Vagina (tissue), 2 donors: Measurements from ENCODE around the gene MYL7. TPM values are rescaled to one million over a fixed set of nuclear protein-coding genes. Genes with fewer than 3 reads are reported as not detected.

Experiments used
- DNase-seq, 2 donors: peaks; one replicate each; pipeline ENCODE4 v3.0.0-alpha.2; 2017; ENCODE audit errors: extremely low spot score in 2 of 2
- H3K27ac ChIP-seq: fragments of 200-600 bp; sonication (generic); one replicate; pipeline ENCODE4 v1.5.1; 2019
- H3K27me3 ChIP-seq: fragments of 200-600 bp; sonication (generic); one replicate; pipeline ENCODE4 v1.5.1; 2019
- H3K36me3 ChIP-seq, 2 donors: fragments of 200-600 bp; sonication (generic); one replicate each; pipeline ENCODE4 v1.5.1; 2017 to 2019
- H3K4me1 ChIP-seq: fragments of 200-600 bp; sonication (generic); one replicate; pipeline ENCODE4 v1.5.1; 2019
- H3K4me3 ChIP-seq, 2 donors: fragments of 200-600 bp; sonication (generic); 1 replicate in 1 of 2; 2 replicates in 1 of 2; pipeline ENCODE4 v1.5.1; 2016 to 2019
- H3K9me3 ChIP-seq: fragments of 200-600 bp; sonication (generic); one replicate; pipeline ENCODE4 v1.5.1; 2019
- POLR2A ChIP-seq, 2 donors: fragments of 450-650 bp; IDR thresholded peaks; one replicate each; pipeline ENCODE4 v1.6.1; 2017; ENCODE audit warnings: antibody characterized with exemption in 2 of 2, mild to moderate bottlenecking in 2 of 2, moderate library complexity in 2 of 2
- POLR2AphosphoS5 ChIP-seq, 2 donors: sonication (generic); formaldehyde crosslinking; IDR thresholded peaks; one replicate each; pipeline ENCODE4 v1.9.0; 2017; ENCODE audit warnings: antibody characterized with exemption in 2 of 2, mild to moderate bottlenecking in 2 of 2, low read depth in 1 of 2; ENCODE audit not compliant: insufficient read depth in 1 of 2
- intact Hi-C: fragments of 100-400 bp; cut with DNase I; formaldehyde crosslinking; loops from one replicate; pipeline ENCODE4 v1.15.1; 2023
- total RNA-seq: library from RNA; depleted of rRNA; stranded (reverse); fragments of >200 nt; gene quantifications from one replicate; pipeline ENCODE4 v1.2.3, GENCODE V29; 2016
- TF ChIP-seq, protein P1 (sequence below), 3 experiments: fragments of 450-650 bp in 2 of 3; fragments of 200-600 bp in 1 of 3; sonication (generic) in 1 of 3; IDR thresholded peaks; one replicate each; pipeline ENCODE4 v1.5.1; 2017 to 2019; ENCODE audit warnings: antibody characterized with exemption in 3 of 3, mild to moderate bottlenecking in 2 of 3, moderate library complexity in 2 of 3

The MYL7 gene
- total RNA-seq, 1 donor from 2014 or later: not detected

DNA sequence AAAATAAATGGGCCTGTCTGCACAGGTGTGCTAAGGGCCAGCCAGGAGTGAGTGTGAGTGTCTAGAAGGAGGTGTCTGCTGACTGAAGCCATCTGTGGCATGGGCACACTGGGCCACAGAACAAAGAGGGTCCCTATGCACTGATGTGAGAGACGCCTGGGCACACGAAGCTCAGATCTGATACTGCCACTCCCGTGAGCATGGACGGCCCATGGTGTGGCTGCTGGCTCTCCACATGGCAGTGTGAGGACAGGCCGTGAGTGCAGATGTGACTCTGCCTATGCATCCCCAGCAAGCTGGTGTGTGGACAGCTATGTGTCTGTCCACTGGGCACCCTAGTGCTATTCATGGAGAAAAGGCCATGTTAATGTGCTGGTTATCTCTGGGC is 12.8 kb upstream of the MYL7 start:
- Histone ChIP-seq H3K4me3 (no peak overlapping the region), H3K4me1 (peaks cover 11% of the 10 kb centered on the region), H3K27ac (no peak overlapping the region), H3K36me3 (no peaks in the 10 kb centered on the region), H3K9me3 (no peaks in the 10 kb centered on the region), H3K27me3 (no peaks in the 10 kb centered on the region)
- no peak for DNase-seq
- intact Hi-C loops: no loop called here
- TF ChIP-seq POLR2A (IDR thresholded peaks at IDR 0.05) (no peak), POLR2AphosphoS5 (IDR thresholded peaks at IDR 0.05; ENCODE audit: insufficient read depth in 1 of 2, low read depth in 1 of 2) (no peak)
- TF ChIP-seq, protein P1, sequence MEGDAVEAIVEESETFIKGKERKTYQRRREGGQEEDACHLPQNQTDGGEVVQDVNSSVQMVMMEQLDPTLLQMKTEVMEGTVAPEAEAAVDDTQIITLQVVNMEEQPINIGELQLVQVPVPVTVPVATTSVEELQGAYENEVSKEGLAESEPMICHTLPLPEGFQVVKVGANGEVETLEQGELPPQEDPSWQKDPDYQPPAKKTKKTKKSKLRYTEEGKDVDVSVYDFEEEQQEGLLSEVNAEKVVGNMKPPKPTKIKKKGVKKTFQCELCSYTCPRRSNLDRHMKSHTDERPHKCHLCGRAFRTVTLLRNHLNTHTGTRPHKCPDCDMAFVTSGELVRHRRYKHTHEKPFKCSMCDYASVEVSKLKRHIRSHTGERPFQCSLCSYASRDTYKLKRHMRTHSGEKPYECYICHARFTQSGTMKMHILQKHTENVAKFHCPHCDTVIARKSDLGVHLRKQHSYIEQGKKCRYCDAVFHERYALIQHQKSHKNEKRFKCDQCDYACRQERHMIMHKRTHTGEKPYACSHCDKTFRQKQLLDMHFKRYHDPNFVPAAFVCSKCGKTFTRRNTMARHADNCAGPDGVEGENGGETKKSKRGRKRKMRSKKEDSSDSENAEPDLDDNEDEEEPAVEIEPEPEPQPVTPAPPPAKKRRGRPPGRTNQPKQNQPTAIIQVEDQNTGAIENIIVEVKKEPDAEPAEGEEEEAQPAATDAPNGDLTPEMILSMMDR (IDR thresholded peaks at IDR 0.05): no peak

DNA sequence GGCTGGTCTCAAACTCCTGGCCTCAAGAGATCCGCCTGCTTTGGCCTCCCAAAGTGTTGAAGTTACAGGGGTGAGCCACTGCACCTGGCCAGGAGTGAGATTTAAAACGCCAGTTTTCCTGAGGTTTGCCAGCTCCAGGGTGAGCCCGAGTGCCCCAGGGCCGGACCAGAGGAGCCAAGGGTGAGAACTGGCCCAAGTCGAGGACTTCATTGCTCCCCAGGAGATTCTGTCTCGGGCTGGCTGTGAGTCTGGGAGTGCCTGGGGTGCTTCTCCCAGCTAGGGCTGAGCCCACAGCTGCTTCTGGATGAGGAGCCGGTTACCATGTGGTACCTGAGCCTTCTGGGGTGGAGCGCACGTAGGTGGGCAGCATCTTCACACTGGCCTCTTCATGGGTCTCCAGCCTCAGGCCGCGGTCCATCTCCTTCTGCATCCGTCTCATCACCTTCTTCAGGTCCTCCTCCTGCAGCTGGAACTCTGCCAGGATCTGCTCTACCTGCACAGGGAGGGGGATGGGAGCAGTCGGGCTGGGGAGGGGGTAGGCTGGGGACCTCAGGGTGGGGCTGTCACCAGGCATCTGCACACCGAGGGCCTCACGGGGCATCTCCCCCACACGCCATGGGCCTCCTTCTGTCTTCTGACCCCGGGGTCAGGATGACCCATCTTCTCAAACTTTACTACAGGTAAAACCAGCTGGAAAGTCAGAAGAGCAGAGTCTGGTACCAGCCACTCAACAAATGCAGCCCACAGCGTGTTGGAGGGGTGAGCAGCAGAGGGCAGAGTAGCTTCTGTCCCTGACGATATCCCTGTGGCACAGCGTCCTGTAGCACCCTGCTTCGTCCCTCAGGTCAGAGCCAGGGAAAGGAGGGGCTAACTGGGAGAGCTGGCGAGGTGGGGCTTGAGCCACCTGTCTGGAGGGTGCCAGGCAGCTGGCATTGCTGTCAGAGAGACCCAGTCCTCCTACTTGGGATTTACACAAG is 12.1 kb upstream of the MYL7 start:
- Histone ChIP-seq H3K27me3 (no peaks in the 10 kb centered on the region), H3K9me3 (no peaks in the 10 kb centered on the region), H3K4me3 (no peak overlapping the region), H3K27ac (no peak overlapping the region), H3K36me3 (no peaks in the 10 kb centered on the region), H3K4me1 (peaks cover 11% of the 10 kb centered on the region)
- intact Hi-C loops: no loop called here
- TF ChIP-seq POLR2A (IDR thresholded peaks at IDR 0.05): no peak
- no peak for TF ChIP-seq POLR2AphosphoS5 (IDR thresholded peaks at IDR 0.05; ENCODE audit: insufficient read depth in 1 of 2, low read depth in 1 of 2)
- TF ChIP-seq, protein P1 (IDR thresholded peaks at IDR 0.05): no peak
- DNase-seq: no peak

GRCh38 chr7:44151956-44152355 is 10.8 kb upstream of the MYL7 start:
- Histone ChIP-seq H3K4me3 (no peak overlapping the region), H3K4me1 (peaks cover 11% of the 10 kb centered on the region), H3K27ac (no peak overlapping the region), H3K27me3 (no peaks in the 10 kb centered on the region), H3K36me3 (no peaks in the 10 kb centered on the region), H3K9me3 (no peaks in the 10 kb centered on the region)
- no peak for DNase-seq
- TF ChIP-seq, protein P1 (IDR thresholded peaks at IDR 0.05): no peak
- TF ChIP-seq POLR2AphosphoS5 (IDR thresholded peaks at IDR 0.05; ENCODE audit: insufficient read depth in 1 of 2, low read depth in 1 of 2) (no peak), POLR2A (IDR thresholded peaks at IDR 0.05) (no peak)
- intact Hi-C loops: no loop called here

DNA sequence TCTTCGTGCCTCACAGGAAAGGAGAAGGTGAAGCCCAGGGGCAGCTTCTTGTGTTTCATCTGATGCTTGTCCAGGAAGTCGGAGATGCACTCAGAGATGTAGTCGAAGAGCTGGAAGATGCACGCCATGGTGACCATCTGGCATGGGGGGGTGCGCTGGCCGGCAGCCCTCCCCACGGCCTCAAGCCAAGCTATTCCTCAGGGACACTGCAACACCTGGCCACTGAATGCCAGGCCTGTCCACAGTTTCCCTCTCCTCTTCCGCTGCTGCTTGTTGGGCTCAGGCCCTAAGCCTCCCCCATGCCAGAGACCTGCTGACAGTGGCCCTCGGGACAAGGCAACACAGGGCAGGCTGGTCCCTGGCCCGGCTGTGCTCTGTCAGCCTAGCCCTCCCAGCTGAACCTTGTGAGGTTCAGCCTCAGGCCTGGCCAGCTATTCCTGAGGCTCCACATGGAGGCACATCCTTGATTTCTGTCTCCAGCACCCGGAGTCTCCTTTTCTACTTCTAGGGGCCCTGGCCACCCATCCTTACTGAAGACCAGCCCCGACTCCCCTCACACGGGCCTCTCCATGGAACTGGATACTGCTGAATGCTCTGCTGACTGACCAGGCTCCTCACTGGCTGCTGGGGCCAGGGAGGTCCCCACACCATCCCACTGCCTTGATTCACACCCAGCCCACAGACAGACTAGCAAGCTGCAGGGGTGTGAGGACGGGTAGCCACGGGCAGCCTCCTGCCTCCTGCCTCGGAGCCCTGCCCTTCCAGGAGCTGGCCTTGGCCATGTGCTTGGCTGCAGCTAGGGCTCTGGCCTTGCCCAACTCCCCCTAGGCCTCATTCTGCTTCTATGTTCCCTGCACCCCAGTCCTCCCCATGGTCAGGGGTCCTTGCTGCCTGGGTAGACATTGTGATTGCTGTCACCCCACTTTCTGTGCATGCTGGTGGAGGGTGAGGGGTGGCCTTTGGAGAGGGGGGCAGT is 10.1 kb upstream of the MYL7 start:
- Histone ChIP-seq H3K9me3 (no peaks in the 10 kb centered on the region), H3K4me1 (peaks cover 17% of the 10 kb centered on the region), H3K36me3 (no peaks in the 10 kb centered on the region), H3K4me3 (no peak overlapping the region), H3K27me3 (no peaks in the 10 kb centered on the region), H3K27ac (no peak overlapping the region)
- DNase-seq: no peak
- TF ChIP-seq, protein P1 (IDR thresholded peaks at IDR 0.05): no peak
- TF ChIP-seq POLR2AphosphoS5 (IDR thresholded peaks at IDR 0.05; ENCODE audit: insufficient read depth in 1 of 2, low read depth in 1 of 2) (no peak), POLR2A (IDR thresholded peaks at IDR 0.05) (no peak)
- intact Hi-C loops: no loop called here
